Tongue (tissue), 2 donors: Measurements from ENCODE around the gene CNTN5. TPM values are rescaled to one million over a fixed set of nuclear protein-coding genes. Genes with fewer than 3 reads are reported as not detected.

Experiments used
- DNase-seq: peaks from one replicate; pipeline ENCODE4 v3.0.0-alpha.2; 2015
- total RNA-seq: library from RNA; depleted of rRNA; stranded (reverse); fragments of >200 nt; gene quantifications from one replicate; pipeline ENCODE4 v1.2.3, GENCODE V29; 2014

The CNTN5 gene
- total RNA-seq, 1 donor from 2014 or later, result 9.1 TPM

- no peak for DNase-seq
Observed at GRCh38 chr11:99410636-99411035, 389.9 kb downstream of the CNTN5 start.

DNA sequence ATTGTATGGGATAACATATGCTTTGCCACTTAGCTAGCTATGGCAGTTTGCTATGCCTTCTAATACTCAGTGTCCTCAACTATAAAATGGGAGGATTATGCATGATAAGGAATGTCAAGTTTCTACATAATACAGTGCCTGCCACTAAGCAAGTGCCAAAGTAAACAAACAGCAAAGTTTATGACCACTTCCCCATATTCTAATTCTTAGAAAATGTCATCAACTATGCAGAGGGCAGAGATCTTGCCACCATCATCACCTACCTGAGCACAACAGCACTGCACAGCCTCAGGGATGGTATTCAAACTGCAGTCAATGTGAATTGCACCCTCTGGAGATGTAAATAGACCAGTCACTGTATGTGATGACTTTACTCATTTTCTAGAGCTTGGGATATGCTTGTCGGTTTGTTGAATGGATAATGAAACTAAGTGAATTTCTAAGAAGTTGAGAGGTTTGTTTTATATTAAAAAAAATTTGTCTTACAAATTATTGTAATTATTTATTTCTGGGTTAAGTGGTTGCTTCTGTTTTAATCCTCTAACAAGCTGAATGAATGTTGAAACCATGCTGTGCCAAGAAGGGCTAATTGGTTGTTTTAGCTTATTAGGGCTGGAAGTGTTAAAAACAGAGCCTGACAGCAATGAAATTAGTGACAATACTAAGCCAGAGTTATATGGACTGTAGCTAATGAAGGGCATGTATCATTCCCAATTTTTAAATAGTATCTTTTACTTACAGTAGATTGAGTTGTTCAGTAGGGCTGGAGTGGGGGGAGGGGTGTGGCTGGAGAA, 398.4 kb downstream of the CNTN5 start:
- no peak for DNase-seq

DNA sequence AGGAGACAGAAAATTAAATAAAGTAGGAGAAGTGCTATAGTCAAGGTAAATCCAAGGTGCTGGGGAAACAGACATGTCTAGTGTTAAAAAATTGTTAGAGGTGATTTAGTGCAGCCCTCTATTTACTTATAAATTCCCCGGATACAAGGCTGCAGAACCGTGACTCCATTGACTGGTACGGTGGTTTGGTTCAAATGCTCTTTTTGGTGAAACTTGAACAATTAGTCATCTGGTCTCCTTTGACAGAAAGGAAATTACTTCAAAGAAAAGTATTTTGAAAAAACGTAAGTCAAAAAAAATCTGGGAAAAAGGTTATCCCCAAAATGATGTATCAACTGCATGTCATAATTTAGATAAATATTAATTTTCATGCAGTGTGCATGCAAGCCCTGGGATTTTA, 399.2 kb downstream of the CNTN5 start:
- DNase-seq, result no peak

GRCh38 chr11:99422581-99423427, 402.1 kb downstream of the CNTN5 start:
- no peak for DNase-seq

- no peak for DNase-seq
Observed at GRCh38 chr11:99423428-99423983, 402.8 kb downstream of the CNTN5 start.

GRCh38 chr11:99424313-99425084, 403.8 kb downstream of the CNTN5 start:
- no peak for DNase-seq

GRCh38 chr11:99425596-99425995, 404.8 kb downstream of the CNTN5 start:
- DNase-seq, result no peak

- DNase-seq, result no peak
Observed at GRCh38 chr11:99432677-99433076, 411.9 kb downstream of the CNTN5 start.

GRCh38 chr11:99443276-99443675, 422.5 kb downstream of the CNTN5 start:
- no peak for DNase-seq

GRCh38 chr11:99446400-99446799, 425.7 kb downstream of the CNTN5 start:
- no peak for DNase-seq

DNA sequence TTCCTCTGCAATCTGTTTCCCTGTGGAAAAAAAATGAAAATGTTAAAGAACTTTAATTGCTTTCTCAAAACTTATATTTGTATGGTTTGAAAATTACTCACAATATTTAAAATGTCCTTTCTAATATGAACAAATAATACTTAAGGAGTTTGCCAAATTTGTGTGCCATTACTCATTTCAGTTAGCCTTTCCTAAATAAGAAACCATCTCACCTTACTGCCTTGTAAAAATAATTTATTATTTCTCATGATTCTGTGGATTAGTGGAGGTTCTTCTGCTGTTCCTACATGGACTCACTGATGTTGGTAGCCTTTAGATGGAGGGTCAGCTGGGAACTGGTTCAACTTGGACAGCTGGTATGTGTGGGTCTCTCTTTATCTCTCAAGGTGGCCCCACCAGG, 428.6 kb downstream of the CNTN5 start:
- DNase-seq, result no peak

DNA sequence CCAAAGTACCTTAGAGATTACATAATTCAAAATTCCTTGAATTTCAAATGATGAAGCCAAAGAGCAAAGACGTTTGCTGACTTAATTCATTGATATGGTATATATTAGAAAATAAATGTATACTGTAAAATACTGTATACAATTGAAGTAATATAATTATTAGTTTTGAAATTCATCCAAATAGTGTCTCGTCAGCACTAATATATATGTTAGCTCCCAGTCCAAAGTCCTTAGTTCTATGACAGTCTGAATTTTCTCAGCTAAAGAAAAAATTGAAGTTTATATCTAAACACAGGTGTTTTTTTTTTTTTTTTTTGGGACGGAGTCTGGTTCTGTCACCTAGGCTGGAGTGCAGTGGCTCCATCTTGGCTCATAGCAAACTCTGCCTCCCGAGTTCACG, 431.3 kb downstream of the CNTN5 start:
- DNase-seq, result no peak

DNA sequence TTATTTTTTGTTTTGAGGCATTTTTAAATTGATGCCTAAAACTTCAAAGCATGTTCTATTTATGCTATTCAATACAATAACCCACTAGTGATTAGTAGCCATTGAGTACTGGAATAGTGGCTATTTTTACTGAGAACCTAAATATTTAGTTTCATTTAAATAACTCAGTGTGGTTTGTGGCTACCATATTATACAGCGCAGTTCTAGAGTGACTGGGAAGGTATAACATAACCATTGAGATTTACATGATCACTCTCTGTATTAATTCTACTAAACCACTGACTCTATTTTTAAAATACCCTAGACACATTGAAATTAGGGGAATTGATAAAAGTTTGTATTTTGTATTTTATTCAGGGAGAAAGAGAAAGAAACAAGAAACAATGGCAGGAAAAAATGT, 441.2 kb downstream of the CNTN5 start:
- no peak for DNase-seq

GRCh38 chr11:99464985-99465384, 444.2 kb downstream of the CNTN5 start:
- no peak for DNase-seq

- no peak for DNase-seq
Observed at GRCh38 chr11:99489581-99489980, 468.8 kb downstream of the CNTN5 start.

GRCh38 chr11:99494065-99494464, 473.3 kb downstream of the CNTN5 start:
- no peak for DNase-seq

DNA sequence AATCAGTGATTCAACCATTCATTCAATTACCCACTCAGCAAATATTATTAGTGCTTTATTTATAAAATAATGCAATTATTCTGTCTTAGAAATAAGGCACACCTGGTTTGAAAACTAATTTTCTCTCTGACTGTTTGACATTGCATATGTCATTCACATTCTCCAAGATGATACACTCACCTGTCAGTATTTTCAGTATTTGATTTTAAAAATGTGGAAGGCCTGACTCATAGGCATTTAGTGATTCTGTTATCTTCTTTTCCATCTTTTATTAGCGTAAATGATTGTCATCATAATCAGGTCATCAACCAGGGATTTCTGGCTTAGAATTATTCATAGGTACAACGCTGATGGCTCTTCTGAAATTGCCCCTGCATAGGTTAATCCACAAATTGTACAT, 480.9 kb downstream of the CNTN5 start:
- DNase-seq, result no peak

GRCh38 chr11:99505316-99505715, 484.6 kb downstream of the CNTN5 start:
- no peak for DNase-seq

DNA sequence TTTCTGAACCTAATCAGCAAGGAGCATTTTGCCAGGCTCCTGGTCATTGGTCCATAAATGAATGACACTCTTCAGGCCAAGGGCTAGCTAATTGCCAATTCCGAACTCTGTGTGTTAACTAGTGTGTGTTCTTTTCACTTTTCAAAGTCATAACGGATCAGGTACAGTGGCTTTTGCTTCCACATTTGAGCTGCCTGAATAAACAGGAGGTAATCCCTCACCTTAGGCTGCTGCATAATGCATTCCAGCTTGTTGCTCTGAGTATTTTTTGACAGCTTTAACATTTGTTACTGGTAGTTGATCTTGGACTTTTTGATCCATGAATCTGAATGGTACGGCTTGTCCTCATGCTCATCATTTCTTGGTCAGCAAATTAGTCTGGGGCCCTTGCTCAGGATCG, 485.1 kb downstream of the CNTN5 start:
- DNase-seq, result no peak

- DNase-seq, result no peak
Observed at GRCh38 chr11:99509863-99510262, 489.1 kb downstream of the CNTN5 start.

DNA sequence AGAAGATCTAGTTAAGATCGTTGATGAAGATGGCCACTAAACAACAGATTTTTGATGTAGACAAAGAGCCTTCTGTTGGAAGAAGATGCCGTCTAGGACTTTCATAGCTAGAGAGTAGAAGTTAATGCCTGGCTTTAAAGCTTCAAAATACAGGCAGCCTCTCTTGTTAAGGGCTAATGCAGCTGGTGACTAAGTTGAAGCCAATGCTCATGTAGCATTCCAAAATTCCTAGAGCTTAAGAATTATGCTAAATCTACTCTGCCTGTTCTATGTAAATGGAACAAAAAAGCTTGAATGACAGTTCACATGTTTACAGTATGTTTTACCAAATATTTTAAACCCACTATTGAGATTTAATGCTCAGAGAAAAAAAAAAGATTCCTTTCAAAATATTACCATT, 492.6 kb downstream of the CNTN5 start:
- no peak for DNase-seq

DNA sequence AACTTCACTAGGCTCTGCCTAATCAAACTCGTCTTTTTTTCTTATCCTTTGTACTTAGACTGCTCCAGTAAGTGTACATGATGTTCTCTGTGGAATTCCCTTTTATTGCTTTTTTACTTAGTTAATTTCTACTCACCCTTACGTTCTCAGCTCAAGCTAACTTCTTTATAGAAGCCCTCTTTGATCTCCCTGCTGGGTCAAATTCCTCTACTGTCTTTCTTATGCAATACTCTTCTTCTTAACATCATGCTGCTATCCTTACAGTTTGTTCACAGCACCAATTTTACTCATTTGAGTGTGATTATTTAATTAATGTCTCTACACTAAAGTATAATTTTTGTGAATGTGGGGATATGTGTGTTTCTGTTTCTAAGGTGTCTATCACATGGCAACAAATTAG, 498.3 kb downstream of the CNTN5 start:
- DNase-seq, result no peak
